HG02623 (cell line): ENCODE results near the gene CCT5.
A peak's percentile ranks its signal among the peaks of the same experiment; 100 is the strongest.

ENCODE experiments used
- ATAC-seq: cut with Tn5 transposase; IDR thresholded peaks from one replicate; pipeline ENCODE4 v1.9.1; 2021; ENCODE audit warnings: moderate library complexity; ENCODE audit not compliant: unreplicated experiment

Gene CCT5

DNA sequence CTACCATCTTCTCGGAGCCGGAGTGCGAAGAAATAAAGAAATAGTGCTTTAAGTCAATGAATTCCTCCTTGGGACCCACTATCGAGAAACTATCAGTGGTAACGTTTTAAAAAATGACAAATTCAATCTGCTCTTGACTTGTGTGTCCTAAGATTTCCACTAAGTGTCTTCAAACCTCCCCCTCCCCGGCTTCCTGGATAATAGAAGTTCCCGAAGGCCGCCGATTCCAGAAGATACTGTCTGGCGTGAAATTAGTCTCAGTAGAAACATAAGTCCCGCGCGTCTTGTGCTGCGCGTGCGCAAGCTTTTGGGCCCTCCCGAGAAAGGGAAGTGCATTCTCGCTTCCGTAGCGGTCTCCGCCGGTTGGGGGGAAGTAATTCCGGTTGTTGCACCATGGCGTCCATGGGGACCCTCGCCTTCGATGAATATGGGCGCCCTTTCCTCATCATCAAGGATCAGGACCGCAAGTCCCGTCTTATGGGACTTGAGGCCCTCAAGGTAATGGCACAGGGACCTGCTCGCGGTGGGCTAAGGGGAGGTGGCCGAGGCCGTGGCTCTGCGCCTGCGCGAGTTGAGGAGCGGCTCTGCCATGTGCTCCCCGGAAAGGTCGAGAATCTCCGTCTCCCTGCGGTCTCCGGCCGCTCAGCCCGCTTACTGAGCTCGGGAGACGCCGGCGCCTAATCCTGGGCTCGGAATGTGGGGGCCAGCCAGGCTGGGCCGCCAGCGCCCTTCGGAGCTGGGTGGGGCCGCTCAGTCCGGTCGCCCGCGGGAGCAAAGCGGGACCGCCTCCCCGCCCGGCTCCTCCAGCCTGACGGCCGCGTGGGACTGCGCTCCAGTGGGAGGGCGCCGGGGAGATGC, at the start of gene CCT5:
Gene CCT5 (plus strand): TSS at position 333 of the 858 bp plus-strand sequence. CDS start 61 bp downstream, at position 394.
- peak; percentile 78 for ATAC-seq

- ATAC-seq, result no peak
Observed at GRCh38 chr5:10201223-10201868, 48.7 kb upstream of the CCT5 start.

DNA sequence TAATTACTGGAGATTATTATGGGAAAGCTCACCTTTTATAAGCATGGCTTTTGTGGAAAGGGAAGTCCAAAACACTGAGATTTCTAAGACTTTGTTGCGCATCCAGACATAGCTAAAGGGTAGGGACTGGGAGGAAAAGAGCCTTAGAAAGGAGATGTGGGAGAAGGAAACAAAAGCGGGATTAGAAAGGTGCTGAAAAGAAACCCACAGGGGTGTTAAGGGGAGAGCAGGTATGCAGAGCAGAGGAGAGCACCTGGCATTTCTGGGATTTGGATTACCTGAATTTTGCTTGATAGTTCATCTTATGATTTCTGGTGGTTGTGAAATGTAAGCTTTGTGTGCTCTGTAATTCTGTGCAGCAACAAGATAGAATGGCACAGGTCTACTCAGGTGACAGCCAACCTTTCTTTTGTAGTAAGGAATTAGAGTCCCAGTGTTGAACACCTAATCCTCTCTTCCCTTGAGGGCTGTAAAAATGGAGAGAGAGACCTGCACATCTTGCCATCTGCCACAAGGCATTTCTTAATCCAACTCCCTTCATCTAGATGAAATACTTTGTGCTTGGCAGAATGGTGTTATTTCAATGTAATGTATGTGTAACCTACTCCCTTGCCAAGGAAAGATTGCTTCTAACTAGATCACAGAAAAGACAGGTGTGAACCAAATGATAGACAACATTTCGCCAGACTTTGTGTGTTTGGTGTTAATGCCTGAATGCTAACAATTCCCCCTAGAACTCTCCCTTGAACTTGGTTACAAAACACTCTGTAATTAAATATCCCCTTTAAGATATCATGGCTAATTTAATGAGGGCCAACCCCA, 47.8 kb upstream of the CCT5 start:
- ATAC-seq, result no peak

DNA sequence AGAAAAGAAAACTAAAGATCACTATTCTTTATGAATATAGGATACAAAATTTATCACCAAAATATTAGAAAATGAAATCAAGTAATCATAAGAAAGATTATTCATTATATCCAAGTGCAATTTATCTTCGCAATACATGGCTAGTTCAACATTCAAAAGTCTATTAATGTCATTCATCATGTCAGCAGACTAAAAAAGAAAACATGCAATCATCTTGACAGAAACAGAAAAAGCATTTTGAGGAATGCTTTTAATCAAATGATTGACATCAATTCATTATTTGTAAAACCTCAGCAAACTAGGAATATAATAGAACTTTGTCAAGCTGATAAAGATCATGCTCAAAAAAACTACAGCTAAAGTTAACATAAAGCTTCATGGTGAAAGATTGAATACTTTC, 41.1 kb upstream of the CCT5 start:
- ATAC-seq, result no peak

GRCh38 chr5:10213316-10213715, 36.8 kb upstream of the CCT5 start:
- ATAC-seq, result no peak

DNA sequence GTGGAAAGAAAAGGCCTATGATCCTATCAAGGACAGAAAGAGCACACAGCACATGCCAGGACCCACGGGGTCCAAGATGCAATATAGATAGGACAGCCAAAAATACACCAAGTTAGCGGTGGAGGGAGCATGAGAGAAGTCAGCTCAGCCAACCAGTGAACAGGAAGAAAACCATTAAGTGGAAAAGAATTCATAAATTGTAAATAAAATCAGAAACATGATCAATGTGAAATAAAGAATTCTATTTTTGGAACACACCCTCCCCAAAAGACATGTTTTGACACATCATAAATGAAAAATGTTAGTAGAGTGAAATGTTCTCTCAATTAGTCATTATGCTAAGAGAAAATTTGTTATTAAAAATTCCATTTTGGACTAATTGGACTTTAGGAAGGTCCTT, 36.0 kb upstream of the CCT5 start:
- no peak for ATAC-seq

- no peak for ATAC-seq
Observed at GRCh38 chr5:10215366-10215765, 34.7 kb upstream of the CCT5 start.

DNA sequence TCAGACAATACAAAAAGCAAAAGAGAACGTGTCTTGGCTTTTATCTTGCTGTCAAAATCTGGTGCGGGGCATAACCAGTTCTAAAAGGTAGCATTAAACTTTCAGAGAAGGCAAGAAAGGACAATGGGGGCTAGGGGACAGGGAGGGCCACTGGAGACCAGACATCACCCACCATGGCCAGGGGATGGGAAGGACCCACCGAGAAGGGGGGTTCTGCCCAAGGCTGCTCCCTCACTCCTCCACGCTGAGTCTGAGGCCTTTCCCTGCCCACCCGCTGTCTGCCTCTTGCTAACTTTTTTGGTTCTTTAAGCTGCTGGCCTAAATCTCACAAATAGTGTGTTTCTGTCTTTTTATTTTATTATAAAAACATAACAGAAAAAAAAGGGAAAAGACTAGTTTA, 34.0 kb upstream of the CCT5 start:
- no peak for ATAC-seq

GRCh38 chr5:10218658-10219057, 31.4 kb upstream of the CCT5 start:
- no peak for ATAC-seq

- ATAC-seq, result no peak
Observed at GRCh38 chr5:10219068-10219467, 31.0 kb upstream of the CCT5 start.

GRCh38 chr5:10220248-10220647, 29.8 kb upstream of the CCT5 start:
- no peak for ATAC-seq

DNA sequence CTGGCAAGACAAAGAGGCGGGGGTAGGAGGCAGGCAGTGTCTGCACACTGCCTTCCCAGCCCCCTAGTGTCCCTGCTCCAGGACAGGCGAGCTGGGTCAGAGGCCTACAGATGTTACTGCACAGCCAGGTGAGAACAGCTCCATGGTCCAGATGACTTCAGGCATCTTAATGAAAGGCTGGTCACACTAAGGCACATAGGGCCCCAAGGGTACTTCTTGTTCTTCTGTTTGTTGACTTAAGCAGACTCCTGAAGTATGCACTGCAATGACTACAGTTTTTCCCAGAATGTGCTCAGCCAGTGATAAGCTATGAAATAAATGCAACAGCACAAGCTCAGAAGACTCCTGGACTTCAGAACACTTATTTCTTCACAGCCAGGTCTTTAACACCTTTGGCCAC, 27.8 kb upstream of the CCT5 start:
- no peak for ATAC-seq

DNA sequence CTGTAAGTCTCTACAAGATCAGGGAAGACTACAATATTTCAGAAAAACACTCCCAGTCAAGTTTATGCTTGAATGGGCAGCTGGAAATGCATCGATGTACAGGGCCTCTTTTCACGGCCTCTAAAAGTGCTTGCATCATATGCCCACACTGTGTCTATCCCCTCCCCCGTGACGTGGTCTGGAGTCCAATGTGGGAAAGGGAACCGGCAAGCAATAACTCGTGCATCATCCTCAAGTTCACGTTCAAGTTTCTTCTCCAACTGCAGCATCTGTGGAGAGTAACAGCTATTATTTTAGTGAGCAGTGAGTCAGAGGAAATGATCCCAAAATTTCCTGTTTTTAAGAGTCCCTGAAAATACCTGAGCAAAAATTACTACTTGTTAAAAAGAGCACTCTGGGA, 22.7 kb upstream of the CCT5 start:
- no peak for ATAC-seq

DNA sequence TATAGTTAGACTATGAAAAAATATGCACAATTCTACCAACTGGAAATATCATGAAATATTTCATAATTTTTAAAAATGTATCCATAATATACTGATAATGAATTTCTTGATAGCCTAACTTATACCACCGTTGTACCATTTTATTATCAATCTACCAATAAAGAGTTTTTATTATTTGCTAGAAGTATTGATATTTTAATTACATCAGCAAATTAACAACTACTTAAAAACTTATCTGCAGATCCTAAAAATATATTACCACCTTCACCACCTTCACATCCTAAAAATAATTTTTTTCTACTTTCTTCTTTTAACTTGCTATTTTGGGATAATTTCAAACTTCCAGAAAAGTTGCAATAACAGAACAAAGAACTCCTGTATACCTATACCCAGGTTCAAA, 21.8 kb upstream of the CCT5 start:
- no peak for ATAC-seq

DNA sequence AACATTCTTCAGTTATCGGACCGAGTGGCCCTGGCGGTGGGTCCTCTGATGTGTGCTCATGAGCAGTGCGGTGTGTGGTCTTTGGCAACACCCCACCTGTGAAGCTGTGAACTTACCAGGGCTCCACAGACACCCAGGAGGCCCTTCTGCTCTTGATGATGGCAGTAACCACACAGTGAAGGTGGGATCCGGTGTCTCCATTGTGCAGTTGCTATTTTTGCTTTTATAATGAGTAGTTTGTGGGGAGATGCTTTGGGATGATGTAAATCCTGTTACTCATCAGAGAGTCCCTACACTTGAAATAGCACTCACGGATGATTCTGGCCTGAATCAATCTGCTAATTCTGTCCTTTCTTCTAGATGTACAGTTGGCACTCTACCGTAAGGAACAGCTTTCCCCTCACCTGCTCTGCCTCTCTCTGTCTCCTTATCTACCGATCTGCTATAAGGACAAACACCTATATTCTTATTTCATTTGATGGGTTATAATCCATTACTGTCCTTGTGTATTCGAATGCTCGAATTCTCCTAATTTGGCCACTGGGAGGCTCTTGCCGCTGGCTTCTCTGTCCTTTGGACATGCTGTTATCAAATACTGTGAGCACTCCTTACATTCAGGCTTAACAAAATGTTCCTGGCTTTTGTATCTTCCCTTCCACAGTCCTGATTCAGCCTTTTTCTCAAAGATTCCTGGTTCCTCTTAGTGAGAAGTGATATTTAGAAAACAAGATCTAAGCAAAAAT, 20.6 kb upstream of the CCT5 start:
- ATAC-seq, result no peak

- ATAC-seq, result no peak
Observed at GRCh38 chr5:10232386-10232785, 17.7 kb upstream of the CCT5 start.

GRCh38 chr5:10233011-10233410, 17.1 kb upstream of the CCT5 start:
- no peak for ATAC-seq

- ATAC-seq, result no peak
Observed at GRCh38 chr5:10233505-10233904, 16.6 kb upstream of the CCT5 start.

DNA sequence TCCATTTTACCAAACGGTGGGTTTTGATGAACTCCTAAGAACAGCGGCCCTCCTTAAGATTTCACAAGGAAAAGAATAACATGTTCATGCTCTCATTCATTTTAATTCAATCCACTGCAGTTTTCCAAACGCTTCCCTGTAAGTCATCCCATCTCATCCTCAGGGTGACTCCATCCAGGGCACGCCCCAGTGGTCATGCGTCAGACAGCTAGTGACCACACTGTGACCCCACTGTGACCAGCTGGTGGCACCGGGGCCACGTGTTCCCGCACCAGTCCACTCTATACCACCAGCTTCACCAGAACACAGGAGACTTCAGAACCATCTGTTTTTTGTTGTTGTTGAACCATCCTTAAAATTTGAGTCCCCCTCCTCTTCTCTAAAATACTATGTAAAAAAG, 14.7 kb upstream of the CCT5 start:
- no peak for ATAC-seq

DNA sequence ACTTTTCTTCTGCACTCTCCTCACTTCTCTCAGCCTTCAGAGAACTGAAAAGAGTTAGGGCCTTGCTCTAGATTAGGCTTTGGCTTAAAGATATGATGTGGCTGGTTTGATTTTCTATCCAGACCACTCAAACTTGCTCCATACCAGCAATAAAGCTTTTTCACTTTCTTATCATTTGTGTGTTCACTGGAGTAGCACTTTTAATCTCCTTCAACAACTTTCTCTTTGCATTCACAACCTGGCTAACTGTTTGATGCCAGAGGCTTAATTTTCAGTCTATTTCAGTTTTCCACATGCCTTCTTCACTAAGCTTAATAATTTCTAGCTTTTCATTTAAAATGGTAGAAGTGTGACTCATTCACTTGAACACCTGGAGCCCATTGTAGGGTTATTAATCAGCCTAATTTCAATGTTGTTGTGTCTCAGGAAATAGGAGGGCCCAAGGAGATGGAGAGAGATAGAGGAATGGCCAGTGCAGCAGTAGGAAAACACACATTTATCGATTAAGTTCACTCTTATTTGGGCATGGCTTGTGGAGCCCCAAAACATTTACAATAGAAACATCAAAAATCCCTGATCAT, 6.3 kb upstream of the CCT5 start:
- ATAC-seq, result no peak
